ENCODE results near the gene ALOXE3.

The ALOXE3 gene

GRCh38 chr17:8153957-8154607 is 35.8 kb upstream of the ALOXE3 start:
- peak; percentile 89 for DNase-seq

- peak; percentile 78 for DNase-seq
These were observed 35.2 kb upstream of the ALOXE3 start for GRCh38 chr17:8153525-8153956.

GRCh38 chr17:8153031-8153451 is 34.7 kb upstream of the ALOXE3 start:
- no peak for DNase-seq

- peak; percentile 93 for DNase-seq
These were observed 33.9 kb upstream of the ALOXE3 start, which contains the start of gene PER1 for GRCh38 chr17:8152112-8152775. TSS of gene PER1 (minus strand) at chr17:8152404. CDS start at chr17:8150706, 1,698 bp downstream.

GRCh38 chr17:8151641-8152111 is 33.4 kb upstream of the ALOXE3 start:
- no peak for DNase-seq

- DNase-seq, result peak; percentile 83
These were observed 32.9 kb upstream of the ALOXE3 start for GRCh38 chr17:8151120-8151640.

- no peak for DNase-seq
These were observed 32.1 kb upstream of the ALOXE3 start for GRCh38 chr17:8150194-8151119.

GRCh38 chr17:8149419-8150193 is 31.3 kb upstream of the ALOXE3 start:
- no peak for DNase-seq

- DNase-seq, result no peak
These were observed 30.2 kb upstream of the ALOXE3 start for GRCh38 chr17:8148560-8148959.

- no peak for DNase-seq
These were observed 29.6 kb upstream of the ALOXE3 start for GRCh38 chr17:8147805-8148404.

GRCh38 chr17:8147141-8147804 is 29.0 kb upstream of the ALOXE3 start:
- DNase-seq, result no peak

GRCh38 chr17:8146381-8147140 is 28.2 kb upstream of the ALOXE3 start:
- DNase-seq, result no peak

- no peak for DNase-seq
These were observed 27.5 kb upstream of the ALOXE3 start for GRCh38 chr17:8145811-8146210.

- no peak for DNase-seq
These were observed 26.3 kb upstream of the ALOXE3 start for GRCh38 chr17:8144401-8145231.

- no peak for DNase-seq
These were observed 25.5 kb upstream of the ALOXE3 start for GRCh38 chr17:8143581-8144400.

GRCh38 chr17:8142887-8143580 is 24.7 kb upstream of the ALOXE3 start:
- DNase-seq, result no peak

- DNase-seq, result no peak
These were observed 24.0 kb upstream of the ALOXE3 start for GRCh38 chr17:8142158-8142886.
